ENCODE measurements around the gene GYS2.

DNA sequence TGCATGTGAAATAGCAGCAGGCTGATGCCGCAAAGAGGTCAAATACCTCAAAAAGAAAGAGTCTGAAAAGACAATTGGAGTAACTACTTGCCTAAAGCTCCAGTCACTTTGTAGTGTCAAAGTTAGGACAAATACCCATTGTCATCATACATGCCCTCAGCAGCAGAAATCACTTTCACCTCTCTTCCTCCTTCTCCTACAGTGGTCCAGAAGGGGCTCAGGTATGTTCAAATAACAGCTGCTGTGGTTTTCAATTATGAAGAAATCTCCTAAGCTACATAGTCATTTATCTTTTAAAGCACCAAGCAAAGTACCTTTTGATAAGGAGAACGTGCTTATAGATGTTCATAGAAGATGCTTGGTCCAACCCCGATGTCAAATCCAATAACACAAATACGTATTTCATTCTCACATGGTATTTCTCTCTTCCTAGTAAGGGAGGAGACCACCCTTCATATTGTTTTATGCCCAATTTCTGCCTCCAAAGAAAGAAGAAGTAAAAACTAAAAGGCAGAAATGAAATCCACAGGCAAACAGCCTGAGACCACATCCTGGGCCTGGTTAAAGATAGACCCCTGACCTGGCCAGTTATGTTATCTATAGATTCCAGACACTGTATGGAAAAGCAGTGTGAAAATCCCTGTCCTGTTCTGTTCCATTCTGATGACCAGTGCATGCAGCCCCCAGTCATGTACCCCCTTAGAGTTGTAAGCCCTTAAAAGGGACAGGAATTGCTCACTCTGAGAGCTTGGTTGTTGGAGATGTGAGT, 23.7 kb downstream of the GYS2 start:
- TF ChIP-seq GATAD2A (IDR thresholded peaks at IDR 0.05) (no peak), OTX1 (CRISPR knock-in tag; IDR thresholded peaks at IDR 0.05) (no peak), KAT7 (CRISPR knock-in tag; IDR thresholded peaks at IDR 0.05; ENCODE audit: borderline replicate concordance) (no peak), GTF2F1 (IDR thresholded peaks at IDR 0.05; ENCODE audit: low read depth, low read length) (no peak)

All from K562 (cell line).